HG03103 (cell line): ENCODE results near the gene MAGI1.

Experiments
- ATAC-seq: cut with Tn5 transposase; IDR thresholded peaks from one replicate; pipeline ENCODE4 v1.9.1; 2021; ENCODE audit warnings: low read depth; ENCODE audit not compliant: unreplicated experiment

MAGI1 gene

GRCh38 chr3:65314916-65315315 is 723.8 kb downstream of the MAGI1 start:
- no peak for ATAC-seq

- no peak for ATAC-seq
Observed at GRCh38 chr3:65314269-65314668, 724.4 kb downstream of the MAGI1 start.

GRCh38 chr3:65313666-65314065 is 725.1 kb downstream of the MAGI1 start:
- ATAC-seq = no peak

GRCh38 chr3:65305836-65306235 is 732.9 kb downstream of the MAGI1 start:
- no peak for ATAC-seq
